Activated CD8-positive, alpha-beta T cell treated with anti-CD3 and anti-CD28 coated beads, Interleukin-2, amount 10 ng/mL, durations not matched to agents 7 days and 5 days (primary cell): ENCODE measurements around the gene PDE8B. TPM values are rescaled to one million over a fixed set of nuclear protein-coding genes. Genes with fewer than 3 reads are reported as not detected.

Experiments used
- ATAC-seq: fragments of 150-1000 bp; cut with Tn5 transposase; one replicate; pipeline ENCODE4 v1.10.0; 2021; ENCODE audit warnings: moderate library complexity
- CTCF ChIA-PET: fragments of 350-600 bp; sonication (Branson Sonifier 250); formaldehyde crosslinking; loops from one replicate; lab custom pipeline; 2021; ENCODE audit warnings: antibody characterized with exemption; lab: Charles Lee
- POLR2A ChIA-PET: fragments of 350-600 bp; sonication (Branson Sonifier 250); formaldehyde crosslinking; loops from one replicate; lab custom pipeline; 2021; ENCODE audit warnings: antibody characterized with exemption; lab: Charles Lee
- DNase-seq: peaks from one replicate; pipeline ENCODE4 v3.0.0-alpha.2; 2020
- H3K27ac Mint-ChIP-seq: one replicate; pipeline ENCODE4 v1.8.0; 2021; ENCODE audit warnings: mild to moderate bottlenecking, mixed read lengths
- H3K27me3 Mint-ChIP-seq: one replicate; pipeline ENCODE4 v1.8.0; 2021; ENCODE audit warnings: low read depth, mixed read lengths
- H3K36me3 Mint-ChIP-seq: one replicate; pipeline ENCODE4 v1.8.0; 2021; ENCODE audit warnings: low read depth, mixed read lengths
- H3K4me1 Mint-ChIP-seq: one replicate; pipeline ENCODE4 v1.8.0; 2021; ENCODE audit warnings: low read depth, mixed read lengths
- H3K4me3 Mint-ChIP-seq: one replicate; pipeline ENCODE4 v1.8.0; 2021; ENCODE audit warnings: mild to moderate bottlenecking, mixed read lengths
- H3K9me3 Mint-ChIP-seq: one replicate; pipeline ENCODE4 v1.8.0; 2022; ENCODE audit warnings: mixed read lengths; ENCODE audit not compliant: insufficient read depth
- total RNA-seq, 2 experiments: library from RNA; stranded (reverse); gene quantifications; one replicate each; pipeline ENCODE4 v1.2.3, GENCODE V29; 2021

Gene PDE8B
- total RNA-seq, 2 experiments from 2014 or later, result not detected

DNA sequence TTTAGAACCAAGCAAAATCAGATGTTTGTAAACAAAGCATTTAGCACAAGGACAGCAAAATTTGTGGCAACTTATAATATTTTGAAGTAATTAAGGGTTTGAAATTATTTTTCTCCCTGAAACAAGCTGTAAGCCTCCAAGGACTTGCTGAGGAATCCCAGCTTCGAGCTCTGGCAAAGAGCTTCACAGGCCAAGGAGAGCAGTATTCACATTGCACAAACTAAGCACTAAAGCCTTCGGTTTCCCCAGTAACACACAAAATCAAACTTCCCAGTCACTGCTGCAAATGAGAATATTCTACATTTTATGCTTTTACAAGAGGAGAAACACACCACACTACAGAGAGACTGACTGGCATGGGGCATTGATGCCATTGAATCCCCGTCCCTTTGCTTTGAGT, 179.7 kb downstream of the PDE8B start:
- ChIA-PET CTCF (no interaction called here), POLR2A (no interaction called here)
- peaks cover 7% of the 10 kb centered on the region for H3K27me3 Mint-ChIP-seq
- H3K4me1 Mint-ChIP-seq, result no peaks in the 10 kb centered on the region
- DNase-seq, result no peak
- H3K9me3 Mint-ChIP-seq, result no peaks in the 10 kb centered on the region
- no peak overlapping the region for H3K4me3 Mint-ChIP-seq
- ATAC-seq, result no peak
- H3K36me3 Mint-ChIP-seq, result no peaks in the 10 kb centered on the region
- H3K27ac Mint-ChIP-seq, result no peak overlapping the region

DNA sequence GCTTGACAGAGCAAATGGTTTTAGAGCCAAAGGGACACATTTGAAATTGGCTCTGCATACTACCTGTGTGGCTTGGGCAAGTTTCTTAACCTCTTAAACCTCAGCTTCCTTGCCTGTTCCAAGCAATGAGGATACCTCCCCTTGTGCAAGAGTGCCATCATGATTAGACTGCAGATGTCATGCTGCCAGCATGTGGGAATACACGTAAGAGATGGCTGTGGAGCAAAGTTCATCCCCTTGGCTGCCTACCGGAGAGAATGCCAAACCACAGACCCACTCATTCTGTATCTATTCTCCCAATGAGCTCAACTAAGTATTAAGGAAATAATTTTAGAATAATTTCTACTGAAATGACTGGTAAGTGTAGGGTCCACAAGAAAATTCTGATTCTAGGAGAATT, 180.3 kb downstream of the PDE8B start:
- Mint-ChIP-seq H3K9me3 (no peaks in the 10 kb centered on the region), H3K36me3 (no peaks in the 10 kb centered on the region), H3K4me3 (no peak overlapping the region), H3K4me1 (no peaks in the 10 kb centered on the region), H3K27ac (no peak overlapping the region), H3K27me3 (peaks cover 7% of the 10 kb centered on the region)
- ATAC-seq, result no peak
- CTCF ChIA-PET, result no interaction called here
- DNase-seq, result no peak
- POLR2A ChIA-PET, result no interaction called here

DNA sequence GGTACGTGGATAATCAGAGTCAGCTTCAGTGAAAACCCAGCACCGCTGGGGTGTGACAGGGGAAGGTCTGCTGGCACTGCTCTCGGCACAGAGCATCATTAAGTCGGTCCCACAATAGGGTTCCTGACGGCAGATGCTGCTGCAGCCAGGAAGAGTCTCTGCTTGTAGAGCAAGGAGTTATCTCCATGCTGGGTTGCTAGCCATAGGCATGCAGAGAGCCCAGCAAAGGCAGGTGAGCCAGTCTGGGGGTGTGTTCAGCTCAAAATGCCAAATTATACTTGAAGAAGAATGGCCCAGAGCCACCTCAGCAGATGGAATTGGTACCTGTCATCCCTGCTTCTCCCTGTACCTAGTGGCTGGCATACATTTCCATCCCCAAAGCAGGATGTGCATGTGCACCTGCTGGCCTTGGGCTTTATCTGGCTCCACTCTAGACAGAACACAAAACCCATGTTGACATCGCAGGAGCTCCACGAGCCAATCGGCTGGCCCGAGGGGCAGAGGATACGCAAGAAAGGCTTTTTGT, 180.8 kb downstream of the PDE8B start:
- no peak for DNase-seq
- ChIA-PET POLR2A (no interaction called here), CTCF (no interaction called here)
- ATAC-seq, result no peak
- Mint-ChIP-seq H3K27ac (no peak overlapping the region), H3K9me3 (no peaks in the 10 kb centered on the region), H3K36me3 (no peaks in the 10 kb centered on the region), H3K4me3 (no peak overlapping the region), H3K27me3 (peaks cover 3% of the 10 kb centered on the region), H3K4me1 (peaks cover 3% of the 10 kb centered on the region)

DNA sequence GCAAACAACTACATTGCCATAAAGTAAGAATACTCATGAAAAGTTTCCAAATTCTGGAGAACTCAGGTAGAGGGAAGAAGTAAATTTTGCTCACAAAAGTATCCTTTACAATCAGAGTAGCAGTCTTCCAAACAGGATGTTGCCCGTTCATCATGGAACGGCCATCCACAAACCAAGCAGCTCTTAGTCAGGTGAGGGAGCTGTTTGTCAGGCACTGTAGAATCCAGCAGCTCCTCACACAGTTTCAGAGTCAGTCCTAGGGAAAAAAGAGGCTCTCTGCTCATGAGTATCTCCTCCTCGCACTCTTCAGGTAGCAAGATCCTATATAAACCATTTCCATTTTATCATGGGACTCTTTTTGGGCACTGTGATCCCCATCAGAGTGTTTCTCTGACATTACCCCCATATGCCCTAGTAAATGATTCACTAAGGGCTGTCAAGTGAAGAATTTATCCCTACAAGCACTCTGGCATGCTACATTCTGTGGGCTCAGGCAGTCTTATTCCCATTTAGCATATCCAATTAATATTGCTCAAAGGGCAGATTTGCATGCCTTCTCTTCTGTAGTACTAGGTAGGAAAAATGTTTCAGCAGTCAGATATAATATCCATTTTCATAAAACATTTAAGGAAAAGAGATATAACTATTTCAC, 183.7 kb downstream of the PDE8B start:
- Mint-ChIP-seq H3K4me1 (peaks cover 3% of the 10 kb centered on the region), H3K27me3 (peaks cover 3% of the 10 kb centered on the region), H3K9me3 (no peaks in the 10 kb centered on the region), H3K36me3 (no peaks in the 10 kb centered on the region), H3K4me3 (no peak overlapping the region), H3K27ac (no peak overlapping the region)
- ATAC-seq, result no peak
- no peak for DNase-seq
- ChIA-PET CTCF (no interaction called here), POLR2A (no interaction called here)

DNA sequence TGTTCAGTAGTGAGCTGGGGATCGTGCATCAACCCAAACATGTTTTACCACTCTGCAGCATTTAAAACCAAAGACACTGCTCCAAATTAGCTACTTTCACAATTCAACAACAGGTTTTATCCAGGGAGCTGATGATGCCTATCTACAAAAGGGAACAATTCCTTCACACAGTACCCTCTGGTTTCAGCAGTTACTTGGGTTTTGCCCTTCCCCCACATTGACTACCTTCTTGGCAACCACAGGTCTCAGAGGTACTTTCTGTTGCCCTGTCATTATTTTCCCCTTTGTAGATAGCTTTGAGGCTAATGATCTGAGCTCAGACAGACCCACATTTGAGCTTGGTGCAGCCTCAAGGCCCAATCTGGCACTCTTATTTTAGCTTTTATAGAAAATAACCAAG, 185.5 kb downstream of the PDE8B start:
- Mint-ChIP-seq H3K9me3 (no peaks in the 10 kb centered on the region), H3K4me3 (no peak overlapping the region), H3K36me3 (no peaks in the 10 kb centered on the region), H3K27ac (no peak overlapping the region), H3K27me3 (peaks cover 9% of the 10 kb centered on the region), H3K4me1 (peaks cover 3% of the 10 kb centered on the region)
- CTCF ChIA-PET, result interaction anchor here (1.2 kb wide), 1 partner anchor 177 kb away, joined by 3 read pairs; no protein-coding TSS in a partner anchor
- ATAC-seq, result no peak
- DNase-seq, result no peak
- POLR2A ChIA-PET, result no interaction called here

DNA sequence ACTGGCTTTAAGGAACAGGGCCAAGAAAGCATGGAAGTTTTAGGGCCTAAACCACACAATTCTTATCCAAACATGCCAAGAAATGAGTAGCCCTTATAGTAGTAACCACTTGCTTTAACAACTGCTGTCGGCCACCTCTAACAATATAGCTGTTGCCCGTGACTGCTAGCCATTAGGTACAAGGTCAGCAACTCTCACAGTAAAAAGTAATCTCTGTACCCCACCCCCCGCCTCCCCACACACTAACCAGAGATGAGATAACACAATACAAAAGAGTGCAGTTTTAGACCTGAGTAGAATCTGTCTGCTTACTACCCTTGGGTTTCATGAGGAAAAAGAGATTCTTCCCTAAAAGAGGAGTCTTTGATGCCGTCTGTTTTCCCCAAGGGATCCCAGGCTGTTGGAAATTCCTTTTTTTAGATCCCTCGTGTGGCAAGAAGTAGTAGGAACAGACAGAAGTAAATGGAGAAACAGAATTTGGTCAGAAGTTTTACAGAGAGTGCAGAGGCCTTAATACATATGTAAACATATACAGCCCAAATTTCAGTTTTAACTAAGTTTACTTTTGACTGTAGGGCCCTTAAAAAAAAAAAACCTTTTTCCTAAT, 187.3 kb downstream of the PDE8B start:
- peaks cover 3% of the 10 kb centered on the region for H3K4me1 Mint-ChIP-seq
- DNase-seq, result no peak
- H3K4me3 Mint-ChIP-seq, result no peak overlapping the region
- CTCF ChIA-PET, result interaction anchor here (0.9 kb wide), 1 partner anchor 18 kb away, joined by 3 read pairs; no protein-coding TSS in a partner anchor
- H3K27me3 Mint-ChIP-seq, result peaks cover 11% of the 10 kb centered on the region
- H3K9me3 Mint-ChIP-seq, result no peaks in the 10 kb centered on the region
- no peaks in the 10 kb centered on the region for H3K36me3 Mint-ChIP-seq
- ATAC-seq, result no peak
- POLR2A ChIA-PET, result no interaction called here
- no peak overlapping the region for H3K27ac Mint-ChIP-seq

DNA sequence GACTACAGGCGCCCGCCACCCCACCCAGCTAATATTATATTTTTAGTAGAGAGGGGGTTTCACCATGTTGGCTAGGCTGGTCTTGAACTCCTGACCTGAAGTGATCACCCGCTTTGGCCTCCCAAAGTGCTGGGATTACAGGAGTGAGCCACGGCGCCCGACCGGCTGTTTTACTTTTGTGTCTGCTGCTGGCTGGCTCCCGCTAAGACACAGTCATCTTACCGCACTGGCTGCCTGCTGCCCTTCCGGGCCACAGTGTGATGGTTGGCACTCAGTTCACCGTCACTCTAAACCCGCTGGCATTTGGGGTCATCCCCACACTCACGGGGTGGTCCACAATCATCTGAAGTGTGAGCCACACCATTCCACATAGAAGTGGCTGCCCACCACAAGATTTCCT, 188.0 kb downstream of the PDE8B start:
- H3K36me3 Mint-ChIP-seq, result no peaks in the 10 kb centered on the region
- no peak for DNase-seq
- ATAC-seq, result no peak
- POLR2A ChIA-PET, result no interaction called here
- H3K4me3 Mint-ChIP-seq, result no peak overlapping the region
- H3K9me3 Mint-ChIP-seq, result no peaks in the 10 kb centered on the region
- H3K27me3 Mint-ChIP-seq, result peaks cover 11% of the 10 kb centered on the region
- peaks cover 3% of the 10 kb centered on the region for H3K4me1 Mint-ChIP-seq
- H3K27ac Mint-ChIP-seq, result no peak overlapping the region
- CTCF ChIA-PET, result no interaction called here

GRCh38 chr5:77398896-77399295, 188.4 kb downstream of the PDE8B start:
- ATAC-seq, result no peak
- Mint-ChIP-seq H3K4me1 (peaks cover 3% of the 10 kb centered on the region), H3K27me3 (peaks cover 11% of the 10 kb centered on the region), H3K27ac (no peak overlapping the region), H3K9me3 (no peaks in the 10 kb centered on the region), H3K4me3 (no peak overlapping the region), H3K36me3 (no peaks in the 10 kb centered on the region)
- POLR2A ChIA-PET, result no interaction called here
- no peak for DNase-seq
- CTCF ChIA-PET, result no interaction called here

- ATAC-seq (no peak), DNase-seq (no peak)
- ChIA-PET CTCF (no interaction called here), POLR2A (no interaction called here)
- Mint-ChIP-seq H3K4me1 (peaks cover 3% of the 10 kb centered on the region), H3K4me3 (no peak overlapping the region), H3K9me3 (no peaks in the 10 kb centered on the region), H3K27ac (no peak overlapping the region), H3K27me3 (peaks cover 11% of the 10 kb centered on the region), H3K36me3 (no peaks in the 10 kb centered on the region)
Observed at GRCh38 chr5:77400645-77401044, 190.2 kb downstream of the PDE8B start.

GRCh38 chr5:77402796-77403195, 192.3 kb downstream of the PDE8B start:
- H3K27ac Mint-ChIP-seq, result no peak overlapping the region
- H3K9me3 Mint-ChIP-seq, result no peaks in the 10 kb centered on the region
- ChIA-PET POLR2A (no interaction called here), CTCF (no interaction called here)
- no peak for DNase-seq
- H3K4me3 Mint-ChIP-seq, result no peak overlapping the region
- H3K27me3 Mint-ChIP-seq, result peaks cover 11% of the 10 kb centered on the region
- no peaks in the 10 kb centered on the region for H3K36me3 Mint-ChIP-seq
- no peak for ATAC-seq
- H3K4me1 Mint-ChIP-seq, result no peaks in the 10 kb centered on the region

DNA sequence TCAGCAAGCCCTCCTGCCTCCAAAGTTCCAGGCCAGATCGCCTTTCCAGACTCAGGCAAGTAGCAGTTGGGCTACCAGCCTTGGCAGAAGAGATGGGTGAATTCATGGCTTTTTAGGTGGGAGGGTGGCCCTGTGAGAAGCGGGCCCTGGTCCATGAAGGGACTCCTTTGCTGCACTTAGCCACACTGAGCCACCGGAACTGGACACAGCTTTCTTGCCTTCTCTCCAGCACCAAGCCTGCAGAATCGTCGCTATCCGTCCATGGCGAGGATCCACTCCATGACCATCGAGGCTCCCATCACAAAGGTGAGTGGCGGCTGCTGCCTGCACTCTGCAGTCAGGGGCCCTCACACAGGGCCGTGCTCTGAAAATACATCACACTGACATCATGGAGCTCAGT, 196.7 kb downstream of the PDE8B start:
- Mint-ChIP-seq H3K9me3 (no peaks in the 10 kb centered on the region), H3K36me3 (no peaks in the 10 kb centered on the region), H3K4me1 (no peaks in the 10 kb centered on the region), H3K4me3 (no peak overlapping the region), H3K27me3 (peaks cover 3% of the 10 kb centered on the region), H3K27ac (no peak overlapping the region)
- POLR2A ChIA-PET, result no interaction called here
- ATAC-seq (no peak), DNase-seq (no peak)
- CTCF ChIA-PET, result no interaction called here

DNA sequence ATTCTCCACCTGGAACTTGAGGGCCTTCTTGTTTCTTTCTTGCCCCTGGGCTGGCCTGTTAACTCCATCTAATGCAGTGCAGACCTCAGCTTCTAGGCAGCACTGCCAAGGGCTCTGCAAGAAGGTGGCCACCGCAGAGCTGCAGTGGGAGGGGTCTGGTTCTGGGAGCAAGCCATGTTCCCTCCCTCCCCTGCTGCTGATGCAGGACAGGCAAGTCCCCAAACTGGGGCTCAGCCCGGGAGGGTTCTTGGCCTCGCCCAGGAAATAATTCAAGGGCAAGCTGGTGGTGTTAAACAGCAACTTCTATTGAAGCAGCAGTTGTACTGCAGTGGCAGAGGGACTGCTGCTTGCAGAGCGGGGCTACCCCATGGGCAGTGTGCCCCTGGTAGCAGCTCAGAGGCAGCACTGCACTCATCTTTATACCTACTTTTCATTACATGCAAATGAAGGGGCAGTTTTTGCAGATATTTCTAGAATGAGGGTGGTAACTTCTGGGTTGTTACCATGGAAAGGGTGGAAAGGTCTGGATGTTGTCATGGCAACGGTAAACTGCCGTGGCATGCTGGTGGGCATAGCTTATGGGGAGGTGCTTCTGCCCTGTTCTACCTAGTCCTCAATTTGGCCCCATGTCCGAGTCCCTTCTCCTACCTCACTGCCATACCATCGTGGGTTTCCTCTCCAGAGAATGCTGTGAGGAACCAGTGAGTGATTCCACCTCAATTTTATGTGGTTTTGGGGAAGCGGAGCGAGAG, 199.6 kb downstream of the PDE8B start:
- Mint-ChIP-seq H3K4me1 (no peaks in the 10 kb centered on the region), H3K27ac (no peak overlapping the region), H3K9me3 (no peaks in the 10 kb centered on the region), H3K4me3 (no peak overlapping the region), H3K27me3 (peaks cover 4% of the 10 kb centered on the region), H3K36me3 (no peaks in the 10 kb centered on the region)
- ATAC-seq (no peak), DNase-seq (no peak)
- ChIA-PET CTCF (no interaction called here), POLR2A (no interaction called here)
